GM18858 (cell line): ENCODE results near the gene IFFO2.

Source experiments
- ATAC-seq: cut with Tn5 transposase; IDR thresholded peaks from one replicate; pipeline ENCODE4 v1.9.1; 2021; ENCODE audit not compliant: unreplicated experiment

IFFO2 gene

GRCh38 chr1:18855573-18855972 is 100.9 kb downstream of the IFFO2 start:
- no peak for ATAC-seq

DNA sequence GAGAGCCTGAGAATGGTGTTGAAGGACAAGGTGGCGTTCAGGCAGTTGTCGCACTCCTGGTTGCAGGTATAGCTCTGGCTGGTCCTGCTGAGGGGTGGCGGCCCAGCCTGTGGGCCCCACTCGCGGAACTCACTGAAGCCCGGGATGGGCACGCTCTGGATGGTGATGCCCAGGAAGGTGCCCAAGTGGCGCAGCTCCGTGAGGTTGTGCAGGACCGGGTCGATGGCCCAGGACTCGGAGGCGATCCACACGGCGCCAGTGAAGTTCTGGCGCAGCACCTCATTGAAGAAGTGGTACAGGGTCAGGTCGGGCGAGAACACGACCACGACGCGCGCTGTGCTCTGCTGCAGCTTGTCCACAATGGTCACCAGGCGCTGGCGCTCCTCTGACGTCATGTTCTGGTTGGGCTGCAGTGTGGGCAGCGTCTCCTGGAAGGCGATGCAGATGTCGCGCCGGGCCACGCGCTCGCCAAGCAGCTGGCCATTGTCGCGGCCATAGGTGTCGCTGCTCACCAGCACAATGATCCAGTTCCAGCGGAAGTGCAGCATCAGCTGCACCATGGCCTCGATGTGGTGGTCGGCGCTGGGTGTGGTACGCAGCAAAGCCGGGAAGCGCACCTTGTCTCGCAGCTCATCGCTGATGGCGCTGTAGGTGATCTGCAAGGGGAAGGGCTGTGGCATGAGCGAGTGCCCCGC is 102.0 kb downstream of the IFFO2 start:
- no peak for ATAC-seq
